GM21423 (cell line): Measurements from ENCODE around the gene SIPA1L3.
A peak's percentile ranks its signal among the peaks of the same experiment; 100 is the strongest.
"Not testable (repeated sequence)": the region's sequence is repeated elsewhere in the genome, so short reads cannot be mapped to it uniquely, and the experiment has no call there.

Experiments used
- ATAC-seq: cut with Tn5 transposase; IDR thresholded peaks from one replicate; pipeline ENCODE4 v1.9.1; 2021; ENCODE audit warnings: mild to moderate bottlenecking, moderate library complexity; ENCODE audit not compliant: unreplicated experiment

SIPA1L3 gene

GRCh38 chr19:38061294-38061693 lies 154.3 kb downstream of the SIPA1L3 start:
- ATAC-seq = no peak

GRCh38 chr19:38062959-38063761 lies 156.2 kb downstream of the SIPA1L3 start:
- no peak for ATAC-seq

- ATAC-seq = no peak
These were observed 156.9 kb downstream of the SIPA1L3 start for GRCh38 chr19:38063928-38064327.

- ATAC-seq = no peak
These were observed 157.8 kb downstream of the SIPA1L3 start for GRCh38 chr19:38064661-38065425.

- ATAC-seq = not testable (repeated sequence)
These were observed 158.8 kb downstream of the SIPA1L3 start for GRCh38 chr19:38065775-38066174.

GRCh38 chr19:38068826-38069225 lies 161.8 kb downstream of the SIPA1L3 start:
- no peak for ATAC-seq

GRCh38 chr19:38070573-38070972 lies 163.6 kb downstream of the SIPA1L3 start:
- ATAC-seq = no peak

GRCh38 chr19:38071054-38071453 lies 164.0 kb downstream of the SIPA1L3 start:
- ATAC-seq = not testable (repeated sequence)

- ATAC-seq = no peak
These were observed 164.6 kb downstream of the SIPA1L3 start for GRCh38 chr19:38071647-38072046.

GRCh38 chr19:38072776-38073750 lies 166.1 kb downstream of the SIPA1L3 start:
- ATAC-seq = no peak

GRCh38 chr19:38073841-38074685 lies 167.1 kb downstream of the SIPA1L3 start:
- ATAC-seq = no peak

GRCh38 chr19:38076337-38076736 lies 169.3 kb downstream of the SIPA1L3 start:
- no peak for ATAC-seq

- no peak for ATAC-seq
These were observed 171.4 kb downstream of the SIPA1L3 start for GRCh38 chr19:38078302-38078930.

- peak; percentile 75 for ATAC-seq
These were observed 172.9 kb downstream of the SIPA1L3 start for GRCh38 chr19:38079926-38080380.

GRCh38 chr19:38081547-38082255 lies 174.7 kb downstream of the SIPA1L3 start:
- no peak for ATAC-seq

GRCh38 chr19:38082256-38083118 lies 175.5 kb downstream of the SIPA1L3 start:
- no peak for ATAC-seq

GRCh38 chr19:38084196-38084595 lies 177.2 kb downstream of the SIPA1L3 start:
- ATAC-seq = no peak

- ATAC-seq = no peak
These were observed 182.4 kb downstream of the SIPA1L3 start for GRCh38 chr19:38089440-38089839.
